NCI-H2107 treated with DMSO at 0.1 percent for 48 hours (cell line): ENCODE results near the gene ATRIP.
"Not testable (repeated sequence)": the region's sequence is repeated elsewhere in the genome, so short reads cannot be mapped to it uniquely, and the experiment has no call there.

ENCODE experiments used
- DNase-seq: peaks from one replicate; lab custom pipeline; 2025; ENCODE audit not compliant: unreplicated experiment; lab: John Stamatoyannopoulos, UW

ATRIP gene

DNA sequence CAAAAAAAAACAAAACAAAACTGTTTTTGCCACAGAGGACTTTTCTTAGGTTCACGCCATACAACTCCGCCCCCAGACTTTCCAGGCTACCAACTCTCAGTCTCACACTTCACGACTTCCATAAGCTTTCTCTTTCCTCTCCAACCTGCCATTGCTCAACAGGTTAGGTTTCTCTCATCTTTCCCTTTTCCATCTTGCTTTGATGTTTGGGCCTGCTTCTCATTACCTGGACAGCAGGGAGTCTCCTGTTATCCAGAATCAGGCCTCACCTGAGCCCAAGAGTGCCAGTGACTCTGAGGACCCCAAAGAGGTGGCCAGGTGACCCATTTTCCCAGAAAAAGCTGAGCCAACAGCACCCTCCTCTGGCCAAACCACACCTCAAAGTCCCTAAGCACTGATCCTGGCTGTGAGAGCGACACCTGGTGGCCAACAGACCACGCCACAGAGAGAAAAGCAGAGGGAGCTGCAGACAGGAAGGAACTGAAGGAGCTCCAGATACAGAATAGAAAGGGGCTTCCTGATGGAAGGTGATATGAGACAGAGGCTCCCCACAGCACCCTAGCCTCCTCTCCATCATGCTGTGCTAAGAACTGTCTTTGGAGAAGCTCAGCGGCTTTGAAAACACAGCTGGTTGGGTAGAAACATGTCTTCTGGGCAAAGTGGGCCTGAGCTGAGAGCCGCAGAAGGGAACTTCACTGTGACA, 10.6 kb upstream of the ATRIP start:
- peak; percentile 67 for DNase-seq

DNA sequence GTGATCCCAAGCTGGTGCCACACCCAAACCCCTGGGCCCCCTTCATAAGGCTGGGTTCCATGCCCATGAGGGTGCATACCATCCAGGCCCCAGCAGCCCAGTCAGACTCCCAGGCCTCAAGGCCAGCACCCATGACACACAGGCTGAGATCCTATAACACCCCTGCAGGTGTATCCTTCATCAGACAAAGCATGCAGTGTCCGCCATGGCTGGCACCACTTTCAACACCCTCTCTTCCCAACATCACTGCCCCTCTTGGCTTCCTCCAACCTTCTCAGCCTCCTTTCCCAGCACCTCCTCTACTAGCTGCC, 10.1 kb upstream of the ATRIP start:
- no peak for DNase-seq

DNA sequence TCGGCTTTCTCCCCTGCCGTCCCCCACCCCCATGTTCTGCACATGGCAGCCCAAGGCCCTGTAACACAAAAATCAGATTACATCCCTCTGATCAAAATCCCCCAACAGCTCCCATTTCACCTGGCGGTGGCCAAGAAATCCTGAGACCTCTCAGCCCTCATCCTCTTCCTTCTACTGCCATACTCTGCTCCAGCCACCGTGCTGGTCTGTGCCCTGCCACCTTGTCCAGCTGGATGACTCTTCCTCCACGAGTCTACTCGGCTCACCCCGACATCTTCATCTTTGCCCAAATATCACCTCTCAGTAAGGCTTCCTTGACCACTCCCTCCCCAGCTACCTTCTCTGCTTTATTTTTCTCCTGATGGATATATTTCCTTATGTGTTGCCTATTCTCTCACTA, 9.7 kb upstream of the ATRIP start:
- no peak for DNase-seq

DNA sequence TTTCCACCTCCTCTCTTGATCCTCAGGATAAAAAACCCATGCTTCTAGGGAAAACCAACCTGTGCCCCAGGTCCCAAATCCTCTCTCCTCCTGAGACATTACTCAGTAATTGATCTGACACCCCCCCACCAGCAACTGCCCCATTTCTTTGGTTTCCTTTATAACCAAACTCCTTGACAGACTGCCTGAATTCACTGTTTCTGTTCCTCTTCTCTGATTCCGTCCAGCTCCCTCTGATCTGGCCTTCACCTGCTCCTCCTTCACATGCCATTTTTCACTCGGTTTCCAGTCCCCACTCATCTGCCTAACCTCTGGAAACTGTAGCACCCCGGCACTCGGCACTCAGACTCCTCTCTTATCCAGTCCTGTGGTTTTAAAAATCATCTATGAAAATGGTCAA, 8.7 kb upstream of the ATRIP start:
- DNase-seq, result no peak

DNA sequence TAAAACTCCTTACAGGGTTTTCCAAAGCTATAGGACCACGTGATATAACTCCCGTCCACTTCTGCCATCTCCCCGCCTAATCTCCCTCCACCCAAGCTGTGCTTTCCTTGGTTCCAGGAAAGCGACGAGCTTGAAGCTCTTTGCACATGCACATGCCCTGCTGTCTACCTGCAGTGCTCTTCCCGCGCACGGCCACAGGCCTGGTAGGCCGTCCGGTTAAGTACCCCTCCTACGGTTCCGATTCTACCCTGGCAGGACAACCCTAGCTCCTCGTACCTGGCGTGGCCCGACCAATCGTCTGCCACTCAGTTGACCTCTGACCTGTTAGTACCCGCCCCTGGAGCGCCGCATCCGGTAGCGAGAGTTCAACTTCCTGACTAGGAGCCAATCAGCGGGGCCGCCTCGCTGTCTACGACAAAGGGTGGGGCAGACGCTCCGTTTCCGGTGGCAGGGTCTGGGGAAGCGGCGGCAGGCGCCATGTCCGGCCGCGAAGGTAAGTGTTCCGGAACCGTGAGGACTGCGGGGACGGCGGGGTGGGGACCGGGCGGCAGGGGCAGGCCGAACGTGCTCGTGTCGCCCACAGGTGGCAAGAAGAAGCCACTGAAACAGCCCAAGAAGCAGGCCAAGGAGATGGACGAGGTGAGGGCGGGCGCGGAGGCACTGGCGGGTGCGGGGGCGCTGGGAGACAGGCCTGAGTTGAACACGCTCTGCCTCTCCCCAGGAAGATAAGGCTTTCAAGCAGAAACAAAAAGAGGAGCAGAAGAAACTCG, 6.5 kb upstream of the ATRIP start, which contains the start of the genes CCDC51 and TMA7:
TSS of gene CCDC51 (minus strand) at position 300 of the 770 bp plus-strand sequence. CDS start 4,991 bp downstream, outside the sequence.
TSS of gene TMA7 (plus strand) at position 438 of the 770 bp plus-strand sequence. CDS start at position 478, 40 bp downstream.
- DNase-seq, result peak; percentile 87

DNA sequence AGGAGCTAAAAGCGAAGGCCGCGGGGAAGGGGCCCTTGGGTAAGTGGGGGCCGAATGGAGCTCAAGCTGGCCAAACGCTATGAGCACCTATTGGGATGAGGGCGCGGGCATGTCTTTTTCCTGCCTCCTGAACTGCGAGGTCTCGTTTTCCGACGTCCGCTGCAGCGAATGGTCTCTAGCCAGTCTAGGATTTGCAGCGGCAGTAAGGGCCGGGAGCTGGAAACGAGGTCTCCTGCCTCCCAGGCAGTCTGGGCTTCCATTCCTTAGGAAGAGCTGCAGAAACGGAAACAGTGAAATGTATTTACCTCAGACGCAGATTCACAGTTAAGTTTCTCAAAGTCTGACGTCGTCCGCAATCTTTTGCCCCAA, 6.0 kb upstream of the ATRIP start:
- DNase-seq, result no peak

DNA sequence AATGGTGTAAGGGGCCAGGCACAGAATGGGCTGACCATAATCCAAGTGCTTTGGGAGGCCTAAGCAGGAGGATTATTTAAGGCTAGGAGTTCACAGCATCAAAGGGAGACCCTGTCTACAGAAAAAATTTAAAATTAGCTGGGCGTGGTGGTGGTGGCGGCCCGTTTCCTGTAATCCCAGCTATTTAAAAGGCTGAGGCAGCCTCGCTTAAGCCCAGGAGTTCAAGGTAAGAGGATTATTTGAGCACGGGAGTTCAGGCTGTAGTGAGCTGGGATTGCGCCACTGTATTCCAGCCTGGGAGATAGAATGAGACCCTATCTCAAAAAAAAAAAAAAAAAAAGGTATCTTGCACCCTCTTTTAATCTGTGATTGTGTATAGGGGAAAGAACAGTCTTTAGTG, 4.6 kb upstream of the ATRIP start:
- DNase-seq, result no peak

DNA sequence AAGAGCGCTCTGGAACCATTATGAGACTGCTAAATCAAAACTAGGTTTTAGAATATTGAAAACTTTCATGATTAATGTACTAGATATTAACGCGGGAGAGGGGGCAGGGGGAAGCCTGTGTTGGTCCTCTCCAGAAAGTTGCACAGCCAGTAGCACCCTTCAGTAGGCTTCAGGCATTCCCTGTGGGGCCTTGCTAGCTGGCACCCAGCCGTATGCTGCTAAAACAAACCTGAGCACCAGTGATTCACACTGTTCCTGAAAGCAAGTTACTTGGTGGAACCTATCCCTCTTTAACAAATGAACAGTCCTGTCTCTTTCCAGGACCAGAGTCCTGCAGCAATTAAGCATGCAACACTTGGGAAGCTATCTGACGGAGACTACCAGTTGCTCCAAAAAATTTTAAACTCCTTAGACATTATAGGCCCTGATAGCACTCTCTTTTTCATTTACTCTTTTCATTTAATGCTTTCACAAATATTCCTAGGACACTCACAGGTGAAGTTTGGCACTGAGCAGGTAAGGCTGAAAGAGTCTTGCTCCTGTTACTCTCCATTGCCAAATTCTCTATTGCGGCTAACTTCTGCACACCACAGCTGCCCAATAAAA, 1.2 kb upstream of the ATRIP start:
- DNase-seq, result no peak

DNA sequence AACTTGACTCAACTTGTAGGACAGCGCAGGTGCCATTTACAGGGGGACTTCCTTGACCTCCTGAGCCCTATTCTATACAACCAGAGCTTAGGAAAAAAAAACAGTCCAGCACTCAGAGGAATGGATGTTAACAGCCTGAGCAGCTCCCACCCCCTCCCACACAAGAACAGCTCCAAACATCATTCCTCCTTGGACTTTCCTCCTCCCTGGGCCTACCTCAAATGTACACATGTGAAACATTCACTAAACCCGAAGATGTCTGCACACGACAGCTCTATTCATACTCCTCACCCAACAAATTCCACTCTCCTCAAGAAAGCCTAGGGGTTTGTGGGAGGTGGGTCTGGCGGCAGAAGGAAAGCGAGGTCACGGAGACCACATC, 503 bp upstream of the ATRIP start:
- DNase-seq, result no peak

DNA sequence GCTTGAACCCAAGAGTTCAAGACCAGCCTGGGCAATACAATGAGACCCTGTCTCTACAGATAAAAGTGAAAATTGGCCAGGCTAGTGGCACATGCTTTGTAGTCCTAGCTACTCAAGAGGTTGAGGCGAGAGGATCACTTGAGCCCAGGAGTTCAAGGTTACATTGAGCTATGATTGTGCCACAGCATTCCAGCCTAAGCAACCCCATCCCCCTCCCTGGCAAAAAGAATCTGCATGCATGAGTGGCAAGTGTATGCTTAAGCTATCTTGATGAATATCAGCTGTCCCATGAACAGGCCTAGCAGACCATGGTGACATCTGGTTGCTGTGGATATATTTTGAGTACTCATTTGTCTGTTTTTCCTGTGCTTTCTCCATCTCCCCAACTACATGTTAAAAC, 4.7 kb downstream of the ATRIP start:
- no peak for DNase-seq

DNA sequence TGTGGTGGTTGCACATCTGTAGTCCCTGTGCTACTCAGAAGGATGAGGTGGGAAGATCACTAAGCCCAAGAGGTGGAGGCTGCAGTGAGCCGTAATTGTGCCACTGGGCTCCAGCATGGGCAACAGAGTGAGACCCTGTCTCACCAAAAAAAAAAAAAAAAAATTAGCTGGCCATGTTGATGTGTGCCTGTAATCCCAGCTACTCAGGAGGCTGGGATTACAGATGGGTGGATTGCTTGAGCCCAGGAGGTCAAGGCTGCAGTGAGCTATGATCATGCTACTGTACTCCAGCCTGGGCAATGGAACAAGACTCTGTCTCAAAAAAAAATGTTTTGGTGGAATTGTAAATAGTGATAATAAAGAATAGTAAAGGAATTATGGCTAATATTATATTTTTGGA, 9.9 kb downstream of the ATRIP start:
- no peak for DNase-seq

DNA sequence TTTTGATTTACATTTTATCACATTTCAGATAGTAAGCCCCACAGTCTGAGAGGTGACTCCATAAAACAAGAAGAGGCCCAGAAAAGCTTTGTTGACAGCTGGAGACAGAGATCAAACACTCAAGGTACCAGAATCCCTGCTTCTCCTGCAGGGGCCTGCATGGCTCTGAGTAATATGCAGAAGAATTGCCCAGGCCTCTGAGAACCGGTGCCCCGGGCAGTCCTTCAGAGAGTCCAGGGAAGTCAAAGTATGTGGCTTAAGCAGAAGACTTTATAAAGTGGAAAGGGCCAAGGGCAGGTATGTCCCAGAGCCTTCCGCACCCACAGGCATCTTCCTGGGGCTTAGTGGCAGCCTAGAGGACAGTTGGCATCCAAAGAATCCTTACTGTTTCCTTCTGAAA, 12.8 kb downstream of the ATRIP start:
- DNase-seq, result no peak

DNA sequence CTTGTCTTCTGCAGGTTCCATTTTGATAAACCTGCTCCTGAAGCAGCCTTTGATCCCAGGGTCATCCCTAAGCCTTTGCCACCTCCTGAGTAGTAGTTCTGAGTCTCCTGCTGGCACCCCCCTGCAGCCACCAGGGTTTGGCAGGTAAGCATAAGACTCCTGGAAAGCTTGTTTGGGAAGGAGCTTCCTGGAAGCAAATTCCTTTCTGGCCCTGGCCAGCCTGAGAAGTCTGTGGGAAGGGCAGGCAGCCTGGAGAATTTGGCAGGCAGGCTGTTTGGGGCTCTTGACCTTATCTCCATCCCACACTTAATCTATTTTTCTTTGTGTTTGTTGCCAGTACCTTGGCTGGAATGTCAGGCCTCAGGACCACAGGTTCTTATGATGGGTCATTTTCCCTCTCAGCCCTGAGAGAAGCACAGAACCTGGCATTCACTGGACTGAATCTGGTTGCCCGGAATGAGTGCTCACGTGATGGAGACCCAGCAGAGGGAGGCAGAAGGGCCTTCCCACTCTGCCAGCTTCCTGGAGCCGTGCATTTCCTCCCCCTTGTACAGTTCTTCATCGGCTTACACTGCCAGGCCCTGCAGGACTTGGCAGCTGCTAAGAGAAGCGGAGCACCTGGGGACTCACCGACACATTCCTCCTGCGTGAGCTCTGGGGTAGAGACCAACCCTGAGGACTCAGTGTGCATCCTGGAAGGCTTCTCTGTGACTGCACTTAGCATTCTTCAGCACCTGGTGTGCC, 13.4 kb downstream of the ATRIP start:
- DNase-seq, result no peak

DNA sequence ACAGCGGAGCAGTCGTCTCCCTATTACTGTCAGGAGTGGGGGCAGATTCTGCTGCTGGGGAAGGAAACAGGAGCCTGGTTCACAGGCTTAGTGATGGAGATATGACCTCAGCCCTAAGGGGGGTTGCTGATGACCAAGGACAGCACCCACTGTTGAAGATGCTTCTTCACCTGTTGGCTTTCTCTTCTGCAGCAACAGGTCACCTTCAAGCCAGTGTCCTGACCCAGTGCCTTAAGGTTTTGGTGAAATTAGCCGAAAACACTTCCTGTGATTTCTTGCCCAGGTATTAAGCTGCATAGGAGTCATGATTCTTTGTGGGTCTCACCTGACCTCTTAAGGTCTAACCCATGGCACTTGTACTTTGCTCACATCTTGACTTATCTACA, 14.0 kb downstream of the ATRIP start:
- DNase-seq, result no peak

DNA sequence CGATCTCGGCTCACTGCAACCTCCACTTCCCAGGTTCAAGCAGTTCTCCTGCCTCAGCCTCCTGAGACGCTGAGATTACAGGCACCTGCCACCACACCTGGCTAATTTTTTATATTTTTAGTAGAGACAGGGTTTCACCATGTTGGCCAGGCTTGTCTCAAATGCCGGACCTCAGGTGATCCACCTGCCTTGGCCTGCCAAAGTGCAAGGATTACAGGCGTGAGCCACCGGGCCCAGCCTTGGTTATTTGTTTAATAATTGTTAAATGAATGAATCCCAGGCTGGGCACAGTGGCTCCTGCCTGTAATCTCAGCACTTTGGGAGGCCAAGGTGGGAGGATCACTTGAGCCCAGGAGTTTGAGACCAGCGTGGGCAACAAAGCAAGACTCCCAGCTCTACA, 15.2 kb downstream of the ATRIP start:
- DNase-seq, result not testable (repeated sequence)

DNA sequence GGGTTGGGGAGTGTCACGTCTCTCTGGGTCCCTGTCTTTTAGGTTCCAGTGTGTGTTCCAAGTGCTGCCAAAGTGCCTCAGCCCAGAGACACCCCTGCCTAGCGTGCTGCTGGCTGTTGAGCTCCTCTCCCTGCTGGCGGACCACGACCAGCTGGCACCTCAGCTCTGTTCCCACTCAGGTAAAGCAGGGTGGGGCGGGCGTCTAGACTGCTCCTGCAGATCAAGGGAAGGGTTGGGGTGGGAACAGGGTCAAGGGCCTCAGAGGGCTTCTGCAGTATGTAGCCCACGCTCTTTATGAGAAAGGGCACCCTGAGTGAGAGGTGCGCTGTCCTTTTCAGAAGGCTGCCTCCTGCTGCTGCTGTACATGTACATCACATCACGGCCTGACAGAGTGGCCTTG, 17.2 kb downstream of the ATRIP start:
- DNase-seq, result no peak

DNA sequence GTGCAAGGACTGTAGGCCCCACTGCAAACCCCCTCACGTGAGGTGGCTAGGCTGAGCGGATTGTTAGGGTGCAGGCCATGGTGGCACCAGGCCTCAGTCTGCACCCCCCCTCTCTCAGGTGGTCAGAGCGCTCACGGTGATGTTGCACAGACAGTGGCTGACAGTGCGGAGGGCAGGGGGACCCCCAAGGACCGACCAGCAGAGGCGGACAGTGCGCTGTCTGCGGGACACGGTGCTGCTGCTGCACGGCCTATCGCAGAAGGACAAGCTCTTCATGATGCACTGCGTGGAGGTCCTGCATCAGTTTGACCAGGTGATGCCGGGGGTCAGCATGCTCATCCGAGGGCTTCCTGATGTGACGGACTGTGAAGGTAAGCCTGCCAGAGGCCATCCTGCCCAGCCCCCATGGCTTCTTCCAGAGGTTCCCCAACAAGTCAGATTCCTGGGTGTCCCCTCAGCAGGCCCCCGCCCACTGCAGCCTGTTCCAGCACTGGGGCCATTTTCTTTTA, 18.2 kb downstream of the ATRIP start:
- no peak for DNase-seq

DNA sequence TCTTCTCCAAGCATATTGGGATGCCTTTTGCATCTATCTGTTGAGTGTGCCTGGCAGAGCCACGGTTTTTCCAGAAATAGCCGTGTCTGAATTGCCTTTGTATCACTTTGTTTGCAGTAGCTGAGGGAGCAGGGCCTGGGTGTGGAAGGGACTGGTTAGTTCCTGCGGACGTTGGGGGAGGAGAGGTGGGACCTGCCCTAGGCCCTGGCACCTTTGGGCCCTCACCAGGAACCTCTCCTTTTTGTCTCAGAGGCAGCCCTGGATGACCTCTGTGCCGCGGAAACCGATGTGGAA, 18.6 kb downstream of the ATRIP start:
- no peak for DNase-seq

DNA sequence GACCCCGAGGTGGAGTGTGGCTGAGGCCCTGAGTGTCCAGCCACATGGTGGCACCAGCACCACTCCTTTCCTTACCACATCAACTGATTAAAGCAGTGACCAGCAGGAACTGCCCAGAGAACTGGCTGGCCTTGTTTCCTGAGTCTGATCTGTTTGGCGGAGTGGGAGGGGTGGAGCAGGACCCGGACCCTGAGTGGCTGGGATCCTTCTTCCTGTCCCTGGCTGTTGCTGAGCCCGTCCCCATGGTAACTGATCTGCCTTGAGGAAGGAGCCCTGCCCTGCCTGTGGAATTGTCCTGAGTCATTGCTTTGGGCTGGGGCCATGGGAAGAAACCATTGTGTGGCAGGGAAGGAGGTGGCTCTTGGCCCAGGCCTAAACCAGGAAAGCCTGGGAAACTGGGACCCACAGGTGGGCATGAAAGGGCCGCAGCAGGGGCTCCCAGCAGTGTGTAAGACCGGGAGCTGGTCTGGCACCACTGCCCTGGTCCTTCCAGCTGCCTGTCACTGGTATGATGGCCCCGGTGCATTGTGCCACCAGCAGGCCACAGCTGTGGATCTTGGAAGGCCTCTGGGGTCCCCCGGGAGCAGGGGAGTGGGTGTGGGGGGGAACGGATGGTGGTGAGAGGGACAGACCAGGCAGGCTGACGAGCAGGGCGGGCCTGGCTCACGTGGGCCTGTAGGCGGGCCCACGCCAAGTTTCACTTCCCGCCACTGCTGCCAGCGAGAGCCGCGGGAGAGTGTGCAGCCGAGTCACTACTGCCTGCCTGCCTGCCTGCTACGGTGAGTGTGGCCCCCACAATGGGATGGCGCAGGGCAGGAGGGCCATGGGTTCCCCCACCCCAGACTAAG, 19.2 kb downstream of the ATRIP start:
- peak; percentile 44 for DNase-seq

DNA sequence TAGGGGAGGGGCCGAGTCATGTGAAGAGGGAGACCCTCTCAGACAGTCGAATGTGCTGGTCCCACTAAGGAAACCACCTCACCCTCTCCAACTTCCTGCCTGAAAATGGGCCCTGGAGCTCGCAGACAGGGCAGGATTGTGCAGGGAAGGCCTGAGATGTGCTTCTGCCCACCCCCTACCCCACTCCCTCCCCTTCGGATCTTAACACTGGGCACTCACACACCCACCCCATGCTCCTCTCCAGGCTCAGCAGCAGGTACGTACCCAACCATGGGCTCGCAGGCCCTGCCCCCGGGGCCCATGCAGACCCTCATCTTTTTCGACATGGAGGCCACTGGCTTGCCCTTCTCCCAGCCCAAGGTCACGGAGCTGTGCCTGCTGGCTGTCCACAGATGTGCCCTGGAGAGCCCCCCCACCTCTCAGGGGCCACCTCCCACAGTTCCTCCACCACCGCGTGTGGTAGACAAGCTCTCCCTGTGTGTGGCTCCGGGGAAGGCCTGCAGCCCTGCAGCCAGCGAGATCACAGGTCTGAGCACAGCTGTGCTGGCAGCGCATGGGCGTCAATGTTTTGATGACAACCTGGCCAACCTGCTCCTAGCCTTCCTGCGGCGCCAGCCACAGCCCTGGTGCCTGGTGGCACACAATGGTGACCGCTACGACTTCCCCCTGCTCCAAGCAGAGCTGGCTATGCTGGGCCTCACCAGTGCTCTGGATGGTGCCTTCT, 20.0 kb downstream of the ATRIP start:
- no peak for DNase-seq
